Spleen (tissue), 7 donors: Measurements from ENCODE around the gene NPIPB13.
"Not testable (repeated sequence)": the region's sequence is repeated elsewhere in the genome, so short reads cannot be mapped to it uniquely, and the experiment has no call there.

Source experiments
- CTCF ChIP-seq, 11 experiments: fragments of 200-600 bp in 7 of 11; fragments of 450-650 bp in 4 of 11; sonication (generic) in 4 of 11; IDR thresholded peaks in 8 of 11; conservative IDR thresholded peaks in 3 of 11; 1 replicate in 7 of 11; 2 replicates in 4 of 11; pipeline versions ENCODE4 v1.4.0 to v1.8.0; 2016 to 2021; ENCODE audit warnings: antibody characterized with exemption in 11 of 11, inconsistent platforms in 4 of 11, mild to moderate bottlenecking in 1 of 11
- POLR2A ChIP-seq, 3 donors: fragments of 450-650 bp; IDR thresholded peaks; one replicate each; pipeline ENCODE4 v1.5.1; 2017; ENCODE audit warnings: antibody characterized with exemption in 3 of 3, mild to moderate bottlenecking in 1 of 3
- donor health status: DM: no; HTN: no; CAD: no; lungs with moderate emphysema.
- donor health status: DM: no; HTN: no; CAD: no.
- donor health status: DM: no; HTN: no; CAD: no.

GRCh38 chr16:30248379-30248778, at the start of gene NPIPB13:
- not testable (repeated sequence) for TF ChIP-seq CTCF (IDR thresholded peaks at IDR 0.05 in 8 of 11, conservative IDR thresholded peaks at IDR 0.05 in 3 of 11); POLR2A (IDR thresholded peaks at IDR 0.05)
